Neural cell (in vitro differentiated cells): Measurements from ENCODE around the gene ZNF490. TPM values are rescaled to one million over a fixed set of nuclear protein-coding genes. Genes with fewer than 3 reads are reported as not detected.

Source experiments
- H2AFZ ChIP-seq: fragments of 200-600, 300-800 bp; sonication (generic), shearing (Covaris generic); 2 replicates; pipeline ENCODE4 v1.6.0; 2014; ENCODE audit warnings: low read depth, mild to moderate bottlenecking, antibody characterized with exemption, low read length, moderate library complexity
- H3F3A ChIP-seq: fragments of 200-600 bp; shearing (Covaris generic); 2 replicates; pipeline ENCODE4 v1.6.1; 2016; ENCODE audit warnings: mild to moderate bottlenecking, moderate library complexity, mixed read lengths, antibody characterized with exemption, low read length; ENCODE audit not compliant: insufficient read depth, poor library complexity, severe bottlenecking
- H3K27ac ChIP-seq: fragments of 200-600, 300-800 bp; sonication (generic), shearing (Covaris generic); 2 replicates; pipeline ENCODE4 v1.5.1; 2014; ENCODE audit warnings: mild to moderate bottlenecking, low read length, moderate library complexity
- H3K27me3 ChIP-seq: fragments of 300-800, 200-600 bp; sonication (generic), shearing (Covaris generic); 2 replicates; pipeline ENCODE4 v1.6.0; 2014; ENCODE audit warnings: mild to moderate bottlenecking, low read depth, low read length, moderate library complexity; ENCODE audit not compliant: insufficient read depth
- H3K36me3 ChIP-seq: fragments of 300-800, 200-600 bp; sonication (generic), shearing (Covaris generic); 2 replicates; pipeline ENCODE4 v1.5.1; 2014; ENCODE audit warnings: mild to moderate bottlenecking, antibody characterized with exemption, low read length, moderate library complexity; ENCODE audit not compliant: insufficient read depth
- H3K4me2 ChIP-seq: fragments of 300-800, 200-600 bp; sonication (generic), shearing (Covaris generic); 2 replicates; pipeline ENCODE4 v1.6.0; 2014; ENCODE audit warnings: mild to moderate bottlenecking, low read length
- H3K4me3 ChIP-seq: fragments of 300-800, 200-600 bp; sonication (generic), shearing (Covaris generic); 2 replicates; pipeline ENCODE4 v1.5.1; 2014; ENCODE audit warnings: mild to moderate bottlenecking, low read length, moderate library complexity
- H3K79me2 ChIP-seq: fragments of 200-600 bp; shearing (Covaris generic); replicated peaks from 2 replicates; pipeline ENCODE4 v1.6.0; 2014; ENCODE audit warnings: mild to moderate bottlenecking, low read length, moderate library complexity; ENCODE audit not compliant: insufficient read depth
- H3K9ac ChIP-seq: fragments of 300-800, 200-600 bp; sonication (generic), shearing (Covaris generic); 2 replicates; pipeline ENCODE4 v1.6.1; 2016; ENCODE audit warnings: mild to moderate bottlenecking, low read length, mixed read lengths
- H3K9me2 ChIP-seq: fragments of 200-600 bp; shearing (Covaris generic); 2 replicates; pipeline ENCODE4 v1.6.1; 2016; ENCODE audit warnings: mild to moderate bottlenecking, low read length, mixed read lengths; ENCODE audit not compliant: insufficient read depth
- H3K9me3 ChIP-seq: fragments of 200-600, 300-800 bp; sonication (generic), shearing (Covaris generic); 2 replicates; pipeline ENCODE4 v1.6.1; 2016; ENCODE audit warnings: mild to moderate bottlenecking, mixed run types, low read length, moderate library complexity, mixed read lengths
- H4K20me1 ChIP-seq: fragments of 200-600 bp; shearing (Covaris generic); 2 replicates; pipeline ENCODE4 v1.6.1; 2016; ENCODE audit warnings: mild to moderate bottlenecking, mixed run types; ENCODE audit not compliant: insufficient read depth
- EP300 ChIP-seq: fragments of 450-650 bp; conservative IDR thresholded peaks from 2 replicates; pipeline ENCODE4 v1.6.1; 2014; ENCODE audit warnings: antibody characterized with exemption, mild to moderate bottlenecking, moderate library complexity; ENCODE audit not compliant: poor library complexity, severe bottlenecking
- EZH2 ChIP-seq: fragments of 200-600, 300-800 bp; shearing (Covaris generic), sonication (generic); IDR thresholded peaks from 2 replicates; pipeline ENCODE4 v1.6.1; 2014; ENCODE audit warnings: antibody characterized with exemption, low read length, borderline replicate concordance, mild to moderate bottlenecking; ENCODE audit not compliant: insufficient read depth, poor library complexity, severe bottlenecking
- MXI1 ChIP-seq: fragments of 450-650 bp; conservative IDR thresholded peaks from 2 replicates; pipeline ENCODE4 v1.6.1; 2014; ENCODE audit warnings: antibody characterized with exemption, mild to moderate bottlenecking; ENCODE audit not compliant: poor library complexity, severe bottlenecking
- POLR2AphosphoS5 ChIP-seq: IDR thresholded peaks from 2 replicates; pipeline ENCODE4 v1.6.1; 2012
- RAD21 ChIP-seq: fragments of 450-650 bp; conservative IDR thresholded peaks from 2 replicates; pipeline ENCODE4 v1.6.1; 2014; ENCODE audit warnings: antibody characterized with exemption, mild to moderate bottlenecking, moderate library complexity
- SMC3 ChIP-seq: fragments of 450-650 bp; conservative IDR thresholded peaks from 2 replicates; pipeline ENCODE4 v1.6.1; 2014; ENCODE audit warnings: antibody characterized with exemption, mild to moderate bottlenecking, moderate library complexity; ENCODE audit not compliant: poor library complexity
- TAF1 ChIP-seq: IDR thresholded peaks from 2 replicates; pipeline ENCODE4 v1.6.1; 2012; ENCODE audit warnings: low read depth
- polyA plus RNA-seq: library from polyadenylated mRNA; depleted of rRNA; stranded (reverse); fragments of >200 nt; gene quantifications from 2 replicates; pipeline ENCODE4 v1.2.3, GENCODE V29; 2014
- TF ChIP-seq, protein P1 (sequence below): IDR thresholded peaks from 2 replicates; pipeline ENCODE4 v1.6.1; 2012; ENCODE audit warnings: borderline replicate concordance
- TF ChIP-seq, protein P2 (sequence below): fragments of 450-650 bp; IDR thresholded peaks from 2 replicates; pipeline ENCODE4 v1.5.1; 2014; ENCODE audit warnings: antibody characterized with exemption, mild to moderate bottlenecking, moderate library complexity; ENCODE audit not compliant: poor library complexity, severe bottlenecking

The ZNF490 gene
- polyA plus RNA-seq, 1 donor from 2014 or later, result 6.1 TPM

DNA sequence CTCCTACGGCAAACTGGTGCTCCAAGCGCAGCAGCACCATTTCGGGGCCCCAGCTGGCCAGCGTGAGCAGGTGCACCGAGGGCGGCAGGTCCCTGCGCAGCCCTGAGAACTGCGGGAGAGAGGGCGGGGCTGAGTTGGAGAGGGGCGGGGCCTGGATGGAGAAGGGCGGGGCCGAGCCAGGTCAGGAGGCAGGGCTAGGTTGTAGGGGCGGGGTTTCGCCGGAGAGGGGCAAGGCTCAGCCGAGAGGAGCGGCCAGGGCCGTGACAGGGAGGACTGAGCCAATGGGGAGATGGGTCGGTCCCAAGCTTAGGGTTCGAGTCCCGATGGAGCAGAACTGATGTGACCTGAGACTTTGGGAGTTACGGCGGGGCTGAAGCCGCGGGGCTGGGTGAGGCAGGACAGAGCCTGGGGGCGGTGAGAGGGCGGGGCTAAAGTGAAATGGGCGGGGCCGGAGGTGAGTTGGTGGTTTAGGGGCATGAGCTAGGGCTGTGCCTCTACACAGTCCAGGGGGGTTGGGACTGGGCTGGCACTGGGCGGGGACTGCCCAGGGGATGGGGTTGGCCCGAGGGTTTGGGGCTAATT, 37.0 kb upstream of the ZNF490 start:
- no peaks in the 10 kb centered on the region for H3K9me2 ChIP-seq
- H3F3A ChIP-seq, result no peaks in the 10 kb centered on the region
- no peak overlapping the region for H3K4me3 ChIP-seq
- no peak overlapping the region for H2AFZ ChIP-seq
- no peaks in the 10 kb centered on the region for H3K9me3 ChIP-seq
- H4K20me1 ChIP-seq, result no peaks in the 10 kb centered on the region
- H3K36me3 ChIP-seq, result no peaks in the 10 kb centered on the region
- H3K27ac ChIP-seq, result no peak overlapping the region
- H3K9ac ChIP-seq, result no peak overlapping the region
- TF ChIP-seq, protein P1, sequence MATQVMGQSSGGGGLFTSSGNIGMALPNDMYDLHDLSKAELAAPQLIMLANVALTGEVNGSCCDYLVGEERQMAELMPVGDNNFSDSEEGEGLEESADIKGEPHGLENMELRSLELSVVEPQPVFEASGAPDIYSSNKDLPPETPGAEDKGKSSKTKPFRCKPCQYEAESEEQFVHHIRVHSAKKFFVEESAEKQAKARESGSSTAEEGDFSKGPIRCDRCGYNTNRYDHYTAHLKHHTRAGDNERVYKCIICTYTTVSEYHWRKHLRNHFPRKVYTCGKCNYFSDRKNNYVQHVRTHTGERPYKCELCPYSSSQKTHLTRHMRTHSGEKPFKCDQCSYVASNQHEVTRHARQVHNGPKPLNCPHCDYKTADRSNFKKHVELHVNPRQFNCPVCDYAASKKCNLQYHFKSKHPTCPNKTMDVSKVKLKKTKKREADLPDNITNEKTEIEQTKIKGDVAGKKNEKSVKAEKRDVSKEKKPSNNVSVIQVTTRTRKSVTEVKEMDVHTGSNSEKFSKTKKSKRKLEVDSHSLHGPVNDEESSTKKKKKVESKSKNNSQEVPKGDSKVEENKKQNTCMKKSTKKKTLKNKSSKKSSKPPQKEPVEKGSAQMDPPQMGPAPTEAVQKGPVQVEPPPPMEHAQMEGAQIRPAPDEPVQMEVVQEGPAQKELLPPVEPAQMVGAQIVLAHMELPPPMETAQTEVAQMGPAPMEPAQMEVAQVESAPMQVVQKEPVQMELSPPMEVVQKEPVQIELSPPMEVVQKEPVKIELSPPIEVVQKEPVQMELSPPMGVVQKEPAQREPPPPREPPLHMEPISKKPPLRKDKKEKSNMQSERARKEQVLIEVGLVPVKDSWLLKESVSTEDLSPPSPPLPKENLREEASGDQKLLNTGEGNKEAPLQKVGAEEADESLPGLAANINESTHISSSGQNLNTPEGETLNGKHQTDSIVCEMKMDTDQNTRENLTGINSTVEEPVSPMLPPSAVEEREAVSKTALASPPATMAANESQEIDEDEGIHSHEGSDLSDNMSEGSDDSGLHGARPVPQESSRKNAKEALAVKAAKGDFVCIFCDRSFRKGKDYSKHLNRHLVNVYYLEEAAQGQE, result no peak
- TF ChIP-seq MXI1, result no peak
- TF ChIP-seq, protein P2, sequence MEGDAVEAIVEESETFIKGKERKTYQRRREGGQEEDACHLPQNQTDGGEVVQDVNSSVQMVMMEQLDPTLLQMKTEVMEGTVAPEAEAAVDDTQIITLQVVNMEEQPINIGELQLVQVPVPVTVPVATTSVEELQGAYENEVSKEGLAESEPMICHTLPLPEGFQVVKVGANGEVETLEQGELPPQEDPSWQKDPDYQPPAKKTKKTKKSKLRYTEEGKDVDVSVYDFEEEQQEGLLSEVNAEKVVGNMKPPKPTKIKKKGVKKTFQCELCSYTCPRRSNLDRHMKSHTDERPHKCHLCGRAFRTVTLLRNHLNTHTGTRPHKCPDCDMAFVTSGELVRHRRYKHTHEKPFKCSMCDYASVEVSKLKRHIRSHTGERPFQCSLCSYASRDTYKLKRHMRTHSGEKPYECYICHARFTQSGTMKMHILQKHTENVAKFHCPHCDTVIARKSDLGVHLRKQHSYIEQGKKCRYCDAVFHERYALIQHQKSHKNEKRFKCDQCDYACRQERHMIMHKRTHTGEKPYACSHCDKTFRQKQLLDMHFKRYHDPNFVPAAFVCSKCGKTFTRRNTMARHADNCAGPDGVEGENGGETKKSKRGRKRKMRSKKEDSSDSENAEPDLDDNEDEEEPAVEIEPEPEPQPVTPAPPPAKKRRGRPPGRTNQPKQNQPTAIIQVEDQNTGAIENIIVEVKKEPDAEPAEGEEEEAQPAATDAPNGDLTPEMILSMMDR, result no peak
- no peak for TF ChIP-seq RAD21
- TF ChIP-seq POLR2AphosphoS5, result no peak
- TF ChIP-seq EZH2, result no peak
- no peak for TF ChIP-seq EP300
- no peak for TF ChIP-seq SMC3
- TF ChIP-seq TAF1, result no peak
- H3K79me2 ChIP-seq, result no peaks in the 10 kb centered on the region
- H3K4me2 ChIP-seq, result no peak overlapping the region
- H3K27me3 ChIP-seq, result no peaks in the 10 kb centered on the region

DNA sequence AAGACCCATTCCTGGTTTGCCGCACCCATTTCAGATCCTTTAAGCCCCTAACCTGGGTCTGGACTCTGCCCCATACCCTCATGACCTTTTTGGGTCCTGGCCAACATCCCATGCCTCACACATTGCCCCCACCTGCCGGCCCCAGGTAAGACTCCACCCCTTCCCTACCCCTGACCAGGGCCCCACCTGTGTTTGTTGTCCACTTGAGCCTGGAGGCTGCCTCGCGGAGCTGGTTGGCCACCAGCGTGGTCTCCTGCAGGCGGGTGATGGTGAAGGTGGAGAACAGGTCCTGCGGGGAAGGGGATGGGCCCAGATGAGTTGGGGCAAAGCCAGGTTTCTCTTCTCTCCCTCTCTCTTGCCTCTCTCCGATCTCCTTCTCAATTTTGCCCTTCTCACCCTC, 36.4 kb upstream of the ZNF490 start:
- TF ChIP-seq EZH2, result no peak
- TF ChIP-seq, protein P2, result no peak
- TF ChIP-seq MXI1, result no peak
- TF ChIP-seq, protein P1, result no peak
- no peak for TF ChIP-seq POLR2AphosphoS5
- TF ChIP-seq SMC3, result no peak
- no peak for TF ChIP-seq EP300
- no peak for TF ChIP-seq TAF1
- TF ChIP-seq RAD21, result no peak
- no peak overlapping the region for H3K27ac ChIP-seq
- no peaks in the 10 kb centered on the region for H3F3A ChIP-seq
- H3K9me2 ChIP-seq, result no peaks in the 10 kb centered on the region
- H4K20me1 ChIP-seq, result no peaks in the 10 kb centered on the region
- H3K79me2 ChIP-seq, result no peaks in the 10 kb centered on the region
- no peaks in the 10 kb centered on the region for H3K27me3 ChIP-seq
- no peak overlapping the region for H3K4me3 ChIP-seq
- H3K4me2 ChIP-seq, result no peak overlapping the region
- no peaks in the 10 kb centered on the region for H3K36me3 ChIP-seq
- no peaks in the 10 kb centered on the region for H3K9me3 ChIP-seq
- no peak overlapping the region for H2AFZ ChIP-seq
- H3K9ac ChIP-seq, result no peak overlapping the region
